Activated CD8-positive, alpha-beta T cell treated with anti-CD3 and anti-CD28 coated beads for 36 hours (primary cell): ENCODE results near the gene ADCY4. TPM values are rescaled to one million over a fixed set of nuclear protein-coding genes. Genes with fewer than 3 reads are reported as not detected.

Experiments
- ATAC-seq: fragments of 200-7000 bp; cut with Tn5 transposase; one replicate; pipeline ENCODE4 v1.10.0; 2021; ENCODE audit warnings: mild to moderate bottlenecking, moderate library complexity
- CTCF ChIA-PET: fragments of 350-600 bp; sonication (Branson Sonifier 250); formaldehyde crosslinking; loops from one replicate; lab custom pipeline; 2021; ENCODE audit warnings: antibody characterized with exemption; lab: Charles Lee
- POLR2A ChIA-PET: fragments of 350-600 bp; sonication (Branson Sonifier 250); formaldehyde crosslinking; loops from one replicate; lab custom pipeline; 2021; ENCODE audit warnings: antibody characterized with exemption; lab: Charles Lee
- DNase-seq: peaks from one replicate; pipeline ENCODE4 v3.0.0-alpha.2; 2020
- H3K27ac Mint-ChIP-seq: one replicate; pipeline ENCODE4 v1.8.0; 2021; ENCODE audit warnings: mild to moderate bottlenecking, mixed read lengths
- H3K27me3 Mint-ChIP-seq: one replicate; pipeline ENCODE4 v1.8.0; 2021; ENCODE audit warnings: mixed read lengths
- H3K36me3 Mint-ChIP-seq: one replicate; pipeline ENCODE4 v1.8.0; 2021; ENCODE audit warnings: low read depth, mixed read lengths
- H3K4me1 Mint-ChIP-seq: one replicate; pipeline ENCODE4 v1.8.0; 2021; ENCODE audit warnings: low read depth, mixed read lengths
- H3K4me3 Mint-ChIP-seq: one replicate; pipeline ENCODE4 v1.8.0; 2021; ENCODE audit warnings: mild to moderate bottlenecking, moderate library complexity, mixed read lengths
- H3K9me3 Mint-ChIP-seq: one replicate; pipeline ENCODE4 v1.8.0; 2021; ENCODE audit warnings: mixed read lengths
- intact Hi-C: fragments of 100-400 bp; cut with micrococcal nuclease; formaldehyde crosslinking; loops from one replicate; pipeline ENCODE4 v1.10.0; 2022
- total RNA-seq, 2 experiments: library from RNA; stranded (reverse); gene quantifications; one replicate each; pipeline ENCODE4 v1.2.3, GENCODE V29; 2021
- TF ChIP-seq, protein P1 (sequence below): fragments of 200-600 bp; IDR thresholded peaks from one replicate; pipeline ENCODE4 v1.8.0; 2022; ENCODE audit warnings: antibody characterized with exemption, mild to moderate bottlenecking

Gene ADCY4
- total RNA-seq, 2 experiments from 2014 or later: 1.3 to 1.5 TPM

DNA sequence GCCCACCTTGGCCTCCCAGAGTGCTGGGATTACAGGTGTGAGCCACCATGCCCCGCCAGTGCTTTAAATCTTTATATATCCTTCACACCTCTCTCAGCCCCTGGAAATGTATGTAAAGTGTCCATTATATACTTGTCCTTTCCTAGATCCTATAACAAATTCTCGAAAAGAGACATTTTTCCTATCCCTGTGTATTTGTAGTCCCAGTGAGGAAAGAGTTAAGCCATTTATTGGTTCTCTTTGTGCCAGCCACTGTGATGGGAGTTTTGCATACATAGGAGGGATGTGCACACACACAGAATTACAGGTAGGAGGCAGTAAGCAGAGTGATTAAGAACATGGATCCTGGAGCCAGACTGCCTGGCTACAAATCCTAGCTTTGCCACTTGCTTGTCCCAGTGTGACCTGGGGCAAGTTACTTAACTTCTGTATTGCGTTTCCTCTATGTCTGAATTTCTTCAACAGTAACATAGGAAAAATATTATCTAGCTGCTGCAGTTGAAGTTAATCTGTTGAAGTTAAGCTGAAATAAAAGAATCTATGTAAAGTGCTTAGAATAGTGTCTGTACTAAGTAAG is 61.4 kb downstream of the ADCY4 start:
- H3K36me3 Mint-ChIP-seq: peaks cover 17% of the 10 kb centered on the region
- peaks cover 3% of the 10 kb centered on the region for H3K9me3 Mint-ChIP-seq
- no peak for DNase-seq
- peak overlapping the region; percentile 36 for H3K4me3 Mint-ChIP-seq
- H3K27me3 Mint-ChIP-seq: no peaks in the 10 kb centered on the region
- no peak for ATAC-seq
- peaks cover 58% of the 10 kb centered on the region for H3K4me1 Mint-ChIP-seq
- TF ChIP-seq, protein P1, sequence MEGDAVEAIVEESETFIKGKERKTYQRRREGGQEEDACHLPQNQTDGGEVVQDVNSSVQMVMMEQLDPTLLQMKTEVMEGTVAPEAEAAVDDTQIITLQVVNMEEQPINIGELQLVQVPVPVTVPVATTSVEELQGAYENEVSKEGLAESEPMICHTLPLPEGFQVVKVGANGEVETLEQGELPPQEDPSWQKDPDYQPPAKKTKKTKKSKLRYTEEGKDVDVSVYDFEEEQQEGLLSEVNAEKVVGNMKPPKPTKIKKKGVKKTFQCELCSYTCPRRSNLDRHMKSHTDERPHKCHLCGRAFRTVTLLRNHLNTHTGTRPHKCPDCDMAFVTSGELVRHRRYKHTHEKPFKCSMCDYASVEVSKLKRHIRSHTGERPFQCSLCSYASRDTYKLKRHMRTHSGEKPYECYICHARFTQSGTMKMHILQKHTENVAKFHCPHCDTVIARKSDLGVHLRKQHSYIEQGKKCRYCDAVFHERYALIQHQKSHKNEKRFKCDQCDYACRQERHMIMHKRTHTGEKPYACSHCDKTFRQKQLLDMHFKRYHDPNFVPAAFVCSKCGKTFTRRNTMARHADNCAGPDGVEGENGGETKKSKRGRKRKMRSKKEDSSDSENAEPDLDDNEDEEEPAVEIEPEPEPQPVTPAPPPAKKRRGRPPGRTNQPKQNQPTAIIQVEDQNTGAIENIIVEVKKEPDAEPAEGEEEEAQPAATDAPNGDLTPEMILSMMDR: no peak
- intact Hi-C loops: no loop called here
- POLR2A ChIA-PET: interaction anchor here (0.6 to 2.1 kb wide), 8 partner anchors 16 to 157 kb away, joined by 3 to 14 read pairs (median 5); partner anchors contain the start of genes DHRS1, NOP9 and TINF2
- peak overlapping the region; percentile 89 for H3K27ac Mint-ChIP-seq
- CTCF ChIA-PET: interaction anchor here (0.7 to 3.8 kb wide), 13 partner anchors 9 to 222 kb away, joined by 3 to 26 read pairs (median 5); partner anchors contain the start of genes CARMIL3, CIDEB and TINF2

DNA sequence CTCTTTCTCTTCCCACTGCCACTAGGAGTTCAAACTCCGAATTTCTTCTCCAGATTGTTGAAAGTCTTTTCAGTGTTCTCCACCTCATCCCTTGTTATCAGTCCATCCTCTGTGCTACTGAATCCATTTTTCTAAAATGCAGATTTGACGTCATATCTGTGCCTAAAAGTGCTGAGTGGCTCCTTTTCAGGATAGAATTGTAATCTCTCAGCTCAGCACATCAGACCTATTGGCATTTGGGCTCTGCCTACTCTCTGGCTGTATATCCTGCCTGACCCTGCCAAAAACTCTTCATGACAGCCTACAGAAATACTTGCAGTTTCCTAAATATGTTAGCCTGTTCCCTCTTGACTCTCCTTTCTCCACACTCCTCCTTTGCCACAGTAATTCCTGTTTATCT is 62.4 kb downstream of the ADCY4 start:
- no peak for DNase-seq
- peaks cover 13% of the 10 kb centered on the region for H3K36me3 Mint-ChIP-seq
- intact Hi-C loops: no loop called here
- peak overlapping the region; percentile 94 for H3K27ac Mint-ChIP-seq
- CTCF ChIA-PET: interaction anchor here (0.7 to 5.4 kb wide), 10 partner anchors 11 to 58 kb away, joined by 3 to 66 read pairs (median 10); partner anchors contain the start of genes CIDEB, DHRS1, LTB4R and LTB4R2
- POLR2A ChIA-PET: interaction anchor here (0.6 to 4.7 kb wide), 11 partner anchors 11 to 126 kb away, joined by 3 to 21 read pairs (median 8); partner anchors contain the start of genes LTB4R, LTB4R2, PSME2 and RNF31
- no peaks in the 10 kb centered on the region for H3K27me3 Mint-ChIP-seq
- peak overlapping the region; percentile 82 for H3K4me3 Mint-ChIP-seq
- TF ChIP-seq, protein P1: no peak
- H3K9me3 Mint-ChIP-seq: no peaks in the 10 kb centered on the region
- ATAC-seq: no peak
- peaks cover 48% of the 10 kb centered on the region for H3K4me1 Mint-ChIP-seq

DNA sequence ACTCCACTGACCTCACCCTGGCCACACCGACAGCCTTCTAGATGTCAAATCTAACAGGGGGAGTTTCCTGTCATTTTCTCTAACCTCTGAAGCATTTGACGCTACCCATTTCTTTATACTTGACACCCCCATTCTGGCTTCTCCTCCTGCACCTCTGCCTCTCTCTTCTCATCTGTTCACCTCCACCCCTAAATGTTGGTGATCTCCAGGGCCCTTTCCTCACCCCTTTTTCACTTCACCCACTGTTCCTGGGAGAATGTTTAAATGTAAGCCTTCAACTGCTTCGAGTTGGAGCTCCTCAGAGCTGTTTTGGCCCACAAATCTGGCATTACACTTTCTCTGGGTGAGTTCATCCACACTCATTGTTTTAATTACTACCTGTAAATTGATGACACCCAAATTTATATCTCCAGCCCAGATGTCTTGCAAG is 63.0 kb downstream of the ADCY4 start:
- intact Hi-C loops: loop anchor here (2.0 kb wide), 1 partner anchor 25 kb away; no protein-coding TSS in a partner anchor
- TF ChIP-seq, protein P1: no peak
- ATAC-seq: no peak
- ChIA-PET CTCF (interaction anchor here (0.7 to 5.4 kb wide), 15 partner anchors 10 to 165 kb away, joined by 3 to 66 read pairs (median 7); partner anchors contain the start of genes CIDEB, DHRS1, LTB4R and LTB4R2), POLR2A (interaction anchor here (0.6 to 4.7 kb wide), 18 partner anchors 10 to 125 kb away, joined by 3 to 21 read pairs (median 6); partner anchors contain the start of genes CIDEB, LTB4R, LTB4R2 and PSME2)
- Mint-ChIP-seq H3K36me3 (peaks cover 18% of the 10 kb centered on the region), H3K27ac (peak overlapping the region; percentile 94), H3K4me1 (peaks cover 42% of the 10 kb centered on the region), H3K9me3 (no peaks in the 10 kb centered on the region), H3K27me3 (no peaks in the 10 kb centered on the region), H3K4me3 (peak overlapping the region; percentile 82)
- no peak for DNase-seq

DNA sequence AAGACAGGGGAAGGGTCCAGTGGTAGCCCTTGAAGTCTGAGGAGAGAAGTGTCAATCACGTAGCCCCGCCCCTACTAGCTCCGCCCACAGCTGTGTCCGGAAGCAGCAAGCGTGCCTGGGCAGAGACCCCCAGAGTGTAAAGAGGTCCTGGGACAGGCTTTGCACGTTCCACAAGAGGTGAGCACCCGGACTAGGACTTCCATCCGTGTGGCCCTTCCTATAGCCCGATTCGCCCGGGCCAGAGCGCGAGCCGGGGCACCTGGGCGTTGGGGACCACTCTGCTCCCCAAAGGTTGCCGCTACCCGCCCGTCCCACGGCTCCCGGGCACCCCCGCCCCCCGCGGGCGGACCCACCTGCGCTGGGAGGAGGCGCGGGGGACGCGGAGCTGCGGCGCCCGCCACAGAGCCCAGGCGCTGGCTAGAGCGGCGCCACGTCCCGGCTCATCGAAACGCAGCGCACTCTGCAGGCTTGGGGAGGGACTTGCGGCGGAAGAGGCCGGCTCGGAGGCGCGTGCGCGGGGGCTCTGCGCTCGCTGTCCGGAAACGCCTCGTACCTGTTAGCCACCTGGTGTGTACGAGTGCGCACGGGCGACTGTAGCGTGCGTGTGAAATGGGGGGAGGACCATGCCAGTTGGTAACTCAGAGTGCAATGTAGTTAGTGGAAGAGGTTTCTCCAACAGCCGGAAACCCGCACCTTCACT is 63.6 kb downstream of the ADCY4 start, which contains the start of gene RABGGTA:
Gene RABGGTA (minus strand): TSS at position 464 of the 700 bp plus-strand sequence. CDS start 482 bp downstream, outside the sequence.
- peak; percentile 92 for DNase-seq
- H3K4me1 Mint-ChIP-seq: peaks cover 39% of the 10 kb centered on the region
- peak within 1 kb of the TSS; percentile 82 for H3K4me3 Mint-ChIP-seq
- intact Hi-C loops: loop anchor here (2.0 kb wide), 1 partner anchor 24 kb away; no protein-coding TSS in a partner anchor
- CTCF ChIA-PET: interaction anchor here (0.7 to 5.4 kb wide), 19 partner anchors 9 to 165 kb away, joined by 3 to 66 read pairs (median 7); partner anchors contain the start of genes CIDEB, DHRS1, LTB4R and LTB4R2
- peak; percentile 85 for ATAC-seq
- peaks cover 21% of the 10 kb centered on the region for H3K36me3 Mint-ChIP-seq
- TF ChIP-seq, protein P1: peak; percentile 77
- H3K27ac Mint-ChIP-seq: peak within 1 kb of the TSS; percentile 94
- POLR2A ChIA-PET: interaction anchor here (0.6 to 4.7 kb wide), 24 partner anchors 8 to 147 kb away, joined by 3 to 21 read pairs (median 4); partner anchors contain the start of genes CIDEB, LTB4R, LTB4R2 and PSME2
- no peaks in the 10 kb centered on the region for H3K27me3 Mint-ChIP-seq
- no peaks in the 10 kb centered on the region for H3K9me3 Mint-ChIP-seq
